Peyer's patch (tissue), 4 donors: ENCODE results near the gene GRIP1.

Experiments used
- POLR2A ChIP-seq, 2 donors: fragments of 450-650 bp; IDR thresholded peaks; one replicate each; pipeline ENCODE4 v1.5.1; 2017; ENCODE audit warnings: antibody characterized with exemption in 2 of 2, mild to moderate bottlenecking in 2 of 2, moderate library complexity in 2 of 2
- TF ChIP-seq, protein P1 (sequence below), 6 experiments: fragments of 450-650 bp in 4 of 6; fragments of 200-600 bp in 2 of 6; sonication (generic) in 1 of 6; IDR thresholded peaks; one replicate each; pipeline ENCODE4 v1.5.1; 2017 to 2019; ENCODE audit warnings: antibody characterized with exemption in 6 of 6, mild to moderate bottlenecking in 3 of 6, moderate library complexity in 1 of 6

DNA sequence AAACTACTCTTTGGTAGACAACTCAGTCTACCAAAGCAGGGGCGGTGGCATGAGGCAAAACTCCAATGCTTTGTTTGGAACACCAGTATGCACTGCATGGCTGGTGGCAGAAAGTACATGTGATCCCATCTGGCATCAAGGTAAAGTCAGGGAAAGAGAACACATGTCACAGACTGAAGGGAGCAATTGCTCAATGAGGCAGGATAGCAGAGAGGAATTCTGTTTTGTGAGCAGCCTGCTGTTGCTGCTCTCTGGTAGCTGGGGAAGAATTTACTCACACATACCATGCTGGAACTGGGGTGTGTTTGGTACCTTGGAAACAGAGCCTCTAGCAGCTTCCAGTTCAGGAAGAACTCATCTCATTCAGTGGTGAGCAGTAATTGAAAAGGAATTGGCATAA, 291.8 kb downstream of the GRIP1 start:
- TF ChIP-seq POLR2A (IDR thresholded peaks at IDR 0.05): no peak
- TF ChIP-seq, protein P1, sequence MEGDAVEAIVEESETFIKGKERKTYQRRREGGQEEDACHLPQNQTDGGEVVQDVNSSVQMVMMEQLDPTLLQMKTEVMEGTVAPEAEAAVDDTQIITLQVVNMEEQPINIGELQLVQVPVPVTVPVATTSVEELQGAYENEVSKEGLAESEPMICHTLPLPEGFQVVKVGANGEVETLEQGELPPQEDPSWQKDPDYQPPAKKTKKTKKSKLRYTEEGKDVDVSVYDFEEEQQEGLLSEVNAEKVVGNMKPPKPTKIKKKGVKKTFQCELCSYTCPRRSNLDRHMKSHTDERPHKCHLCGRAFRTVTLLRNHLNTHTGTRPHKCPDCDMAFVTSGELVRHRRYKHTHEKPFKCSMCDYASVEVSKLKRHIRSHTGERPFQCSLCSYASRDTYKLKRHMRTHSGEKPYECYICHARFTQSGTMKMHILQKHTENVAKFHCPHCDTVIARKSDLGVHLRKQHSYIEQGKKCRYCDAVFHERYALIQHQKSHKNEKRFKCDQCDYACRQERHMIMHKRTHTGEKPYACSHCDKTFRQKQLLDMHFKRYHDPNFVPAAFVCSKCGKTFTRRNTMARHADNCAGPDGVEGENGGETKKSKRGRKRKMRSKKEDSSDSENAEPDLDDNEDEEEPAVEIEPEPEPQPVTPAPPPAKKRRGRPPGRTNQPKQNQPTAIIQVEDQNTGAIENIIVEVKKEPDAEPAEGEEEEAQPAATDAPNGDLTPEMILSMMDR (IDR thresholded peaks at IDR 0.05): no peak
